ENCODE data around the gene CLIC6. TPM values are rescaled to one million over a fixed set of nuclear protein-coding genes. Genes with fewer than 3 reads are reported as not detected.
"Not testable (repeated sequence)": the region's sequence is repeated elsewhere in the genome, so short reads cannot be mapped to it uniquely, and the experiment has no call there.

CLIC6 gene
- total RNA-seq, 1 experiment from 2014 or later: not detected

GRCh38 chr21:34669149-34669879, 520 bp downstream of the CLIC6 start:
- Histone ChIP-seq H3K79me2 (ENCODE audit: low read length) (no peaks in the 10 kb centered on the region), H3K9ac (ENCODE audit: low read length) (no peak overlapping the region), H3F3A (ENCODE audit: low read length, unreplicated experiment) (no peaks in the 10 kb centered on the region), H3K9me2 (replicated peaks; ENCODE audit: low read length) (no peaks in the 10 kb centered on the region), H3K4me1 (ENCODE audit: insufficient read depth, low read length) (peaks cover 4% of the 10 kb centered on the region; the same call in 1 of the 2 replicates), H3K27me3 (ENCODE audit: low read length) (no peaks in the 10 kb centered on the region), H3K9me3 (ENCODE audit: low read length) (no peaks in the 10 kb centered on the region), H4K20me1 (ENCODE audit: low read length) (no peaks in the 10 kb centered on the region), H3K27ac (ENCODE audit: low read length) (no peak overlapping the region), H3K4me3 (ENCODE audit: low read length) (no peak overlapping the region), H3K36me3 (ENCODE audit: low read depth, low read length) (no peaks in the 10 kb centered on the region), H3K4me2 (ENCODE audit: low read length) (no peak overlapping the region), H2AFZ (ENCODE audit: low read length) (no peak overlapping the region)
- no TSS peak for BruUV-seq (replicated peaks)
- intact Hi-C loops (cut with micrococcal nuclease): no loop called here
- DNase-seq (no peak), ATAC-seq (no peak)
- POLR2A ChIA-PET (ENCODE audit: unreplicated experiment): no interaction called here
- TF ChIP-seq, protein P1, sequence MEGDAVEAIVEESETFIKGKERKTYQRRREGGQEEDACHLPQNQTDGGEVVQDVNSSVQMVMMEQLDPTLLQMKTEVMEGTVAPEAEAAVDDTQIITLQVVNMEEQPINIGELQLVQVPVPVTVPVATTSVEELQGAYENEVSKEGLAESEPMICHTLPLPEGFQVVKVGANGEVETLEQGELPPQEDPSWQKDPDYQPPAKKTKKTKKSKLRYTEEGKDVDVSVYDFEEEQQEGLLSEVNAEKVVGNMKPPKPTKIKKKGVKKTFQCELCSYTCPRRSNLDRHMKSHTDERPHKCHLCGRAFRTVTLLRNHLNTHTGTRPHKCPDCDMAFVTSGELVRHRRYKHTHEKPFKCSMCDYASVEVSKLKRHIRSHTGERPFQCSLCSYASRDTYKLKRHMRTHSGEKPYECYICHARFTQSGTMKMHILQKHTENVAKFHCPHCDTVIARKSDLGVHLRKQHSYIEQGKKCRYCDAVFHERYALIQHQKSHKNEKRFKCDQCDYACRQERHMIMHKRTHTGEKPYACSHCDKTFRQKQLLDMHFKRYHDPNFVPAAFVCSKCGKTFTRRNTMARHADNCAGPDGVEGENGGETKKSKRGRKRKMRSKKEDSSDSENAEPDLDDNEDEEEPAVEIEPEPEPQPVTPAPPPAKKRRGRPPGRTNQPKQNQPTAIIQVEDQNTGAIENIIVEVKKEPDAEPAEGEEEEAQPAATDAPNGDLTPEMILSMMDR (conservative IDR thresholded peaks at IDR 0.05; ENCODE audit: low read depth, low read length): no peak
- TF ChIP-seq EZH2phosphoT487 (IDR thresholded peaks at IDR 0.05; ENCODE audit: borderline replicate concordance, low read length) (no peak), EZH2 (IDR thresholded peaks at IDR 0.05; ENCODE audit: low read length, unreplicated experiment) (no peak)
- CTCF ChIA-PET: no interaction called here

DNA sequence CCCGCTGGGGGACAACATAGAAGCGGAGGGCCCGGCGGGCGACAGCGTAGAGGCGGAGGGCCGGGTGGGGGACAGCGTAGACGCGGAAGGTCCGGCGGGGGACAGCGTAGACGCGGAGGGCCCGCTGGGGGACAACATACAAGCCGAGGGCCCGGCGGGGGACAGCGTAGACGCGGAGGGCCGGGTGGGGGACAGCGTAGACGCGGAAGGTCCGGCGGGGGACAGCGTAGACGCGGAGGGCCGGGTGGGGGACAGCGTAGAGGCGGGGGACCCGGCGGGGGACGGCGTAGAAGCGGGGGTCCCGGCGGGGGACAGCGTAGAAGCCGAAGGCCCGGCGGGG, 1.1 kb downstream of the CLIC6 start:
- H3K4me3 ChIP-seq (ENCODE audit: low read length); ATAC-seq; H3K79me2 ChIP-seq (ENCODE audit: low read length); H3K27ac ChIP-seq (ENCODE audit: low read length); H3K36me3 ChIP-seq (ENCODE audit: low read depth, low read length); H4K20me1 ChIP-seq (ENCODE audit: low read length); H3K4me2 ChIP-seq (ENCODE audit: low read length); BruUV-seq (replicated peaks); CTCF ChIA-PET; POLR2A ChIA-PET (ENCODE audit: unreplicated experiment); H3K9ac ChIP-seq (ENCODE audit: low read length); H2AFZ ChIP-seq (ENCODE audit: low read length); H3K9me2 ChIP-seq (replicated peaks; ENCODE audit: low read length); H3F3A ChIP-seq (ENCODE audit: low read length, unreplicated experiment); H3K4me1 ChIP-seq (ENCODE audit: insufficient read depth, low read length); DNase-seq; H3K9me3 ChIP-seq (ENCODE audit: low read length); intact Hi-C loops (cut with micrococcal nuclease); H3K27me3 ChIP-seq (ENCODE audit: low read length): not testable (repeated sequence)

DNA sequence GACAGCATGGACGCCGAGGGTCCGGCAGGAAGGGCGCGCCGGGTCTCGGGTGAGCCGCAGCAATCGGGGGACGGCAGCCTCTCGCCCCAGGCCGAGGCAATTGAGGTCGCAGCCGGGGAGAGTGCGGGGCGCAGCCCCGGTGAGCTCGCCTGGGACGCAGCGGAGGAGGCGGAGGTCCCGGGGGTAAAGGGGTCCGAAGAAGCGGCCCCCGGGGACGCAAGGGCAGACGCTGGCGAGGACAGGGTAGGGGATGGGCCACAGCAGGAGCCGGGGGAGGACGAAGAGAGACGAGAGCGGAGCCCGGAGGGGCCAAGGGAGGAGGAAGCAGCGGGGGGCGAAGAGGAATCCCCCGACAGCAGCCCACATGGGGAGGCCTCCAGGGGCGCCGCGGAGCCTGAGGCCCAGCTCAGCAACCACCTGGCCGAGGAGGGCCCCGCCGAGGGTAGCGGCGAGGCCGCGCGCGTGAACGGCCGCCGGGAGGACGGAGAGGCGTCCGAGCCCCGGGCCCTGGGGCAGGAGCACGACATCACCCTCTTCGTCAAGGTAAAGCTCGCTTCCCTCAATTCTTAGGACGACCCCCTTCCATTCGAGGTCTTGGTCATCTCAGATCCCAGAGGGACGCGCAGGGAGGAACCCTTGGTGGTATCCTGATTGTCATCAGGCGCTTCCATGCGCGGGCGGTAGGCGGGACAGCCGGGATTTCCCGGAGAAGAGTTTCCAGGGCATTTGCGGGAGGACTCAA, 1.6 kb downstream of the CLIC6 start:
- no peak for DNase-seq
- H3K79me2 ChIP-seq (ENCODE audit: low read length): no peaks in the 10 kb centered on the region
- H3K36me3 ChIP-seq (ENCODE audit: low read depth, low read length): no peaks in the 10 kb centered on the region
- no peaks in the 10 kb centered on the region for H3K9me2 ChIP-seq (replicated peaks; ENCODE audit: low read length)
- H4K20me1 ChIP-seq (ENCODE audit: low read length): no peaks in the 10 kb centered on the region
- CTCF ChIA-PET: no interaction called here
- no peaks in the 10 kb centered on the region for H3K27me3 ChIP-seq (ENCODE audit: low read length)
- H3K27ac ChIP-seq (ENCODE audit: low read length): no peak overlapping the region
- H3K4me1 ChIP-seq (ENCODE audit: insufficient read depth, low read length): peaks cover 4% of the 10 kb centered on the region; the same call in 1 of the 2 replicates
- ATAC-seq: no peak
- H3K9me3 ChIP-seq (ENCODE audit: low read length): no peaks in the 10 kb centered on the region
- H2AFZ ChIP-seq (ENCODE audit: low read length): no peak overlapping the region
- H3K4me2 ChIP-seq (ENCODE audit: low read length): no peak overlapping the region
- POLR2A ChIA-PET (ENCODE audit: unreplicated experiment): no interaction called here
- no peak overlapping the region for H3K9ac ChIP-seq (ENCODE audit: low read length)
- TF ChIP-seq EZH2 (IDR thresholded peaks at IDR 0.05; ENCODE audit: low read length, unreplicated experiment) (no peak), EZH2phosphoT487 (IDR thresholded peaks at IDR 0.05; ENCODE audit: borderline replicate concordance, low read length) (no peak)
- TF ChIP-seq, protein P1 (conservative IDR thresholded peaks at IDR 0.05; ENCODE audit: low read depth, low read length): no peak
- intact Hi-C loops (cut with micrococcal nuclease): no loop called here
- BruUV-seq (replicated peaks): no TSS peak
- H3F3A ChIP-seq (ENCODE audit: low read length, unreplicated experiment): no peaks in the 10 kb centered on the region
- no peak overlapping the region for H3K4me3 ChIP-seq (ENCODE audit: low read length)
